Measurements from ENCODE around the gene TSHZ3. TPM values are rescaled to one million over a fixed set of nuclear protein-coding genes. Genes with fewer than 3 reads are reported as not detected.

Gene TSHZ3
- total RNA-seq, 1 experiment from 2014 or later: 0.05 TPM

DNA sequence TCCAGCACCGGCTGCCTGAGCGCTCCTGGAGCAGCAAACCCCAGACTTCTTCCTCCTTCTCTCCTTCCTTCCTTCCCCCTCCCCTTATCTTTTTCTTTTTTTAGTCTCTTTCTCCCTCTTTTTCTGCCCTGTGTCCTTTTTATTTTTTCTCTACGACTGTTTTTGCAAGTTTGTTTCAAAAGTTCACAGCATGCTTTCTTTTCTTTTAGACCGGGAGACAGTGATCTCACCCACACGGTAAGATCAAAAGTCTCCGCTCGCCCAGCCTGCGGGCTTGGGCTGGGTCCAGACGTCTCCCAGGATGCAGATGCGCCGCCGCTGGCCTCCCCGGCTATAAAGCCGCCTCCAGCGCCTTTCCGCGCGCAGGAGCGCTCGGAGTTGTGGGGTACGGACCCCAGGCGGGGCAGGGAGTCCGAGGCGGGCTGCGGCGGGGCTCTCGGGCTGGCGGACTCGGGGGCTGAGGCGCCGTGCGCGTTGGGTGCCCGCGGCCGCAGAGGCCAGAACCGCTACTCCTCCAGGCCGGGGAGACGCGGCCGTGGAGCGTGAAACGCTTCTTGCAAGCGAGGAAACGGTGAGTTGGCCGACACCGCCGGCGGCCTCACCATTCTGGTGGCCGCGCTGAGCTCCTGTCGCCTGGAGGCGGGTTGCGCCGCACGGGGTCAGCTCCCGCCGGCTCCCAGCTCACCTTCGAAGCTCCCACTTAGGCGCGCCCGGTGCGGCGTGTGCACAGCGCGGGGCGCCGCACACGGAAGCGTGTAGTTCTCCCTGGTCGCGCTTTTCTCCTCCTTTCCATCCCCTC, 2.0 kb upstream of the TSHZ3 start:
- Histone ChIP-seq H3K36me3 (ENCODE audit: control insufficient read depth in 1 of 2, insufficient read depth in 2 of 2, low read length in 2 of 2) (no peaks in the 10 kb centered on the region), H3K4me1 (ENCODE audit: control insufficient read depth in 1 of 2, insufficient read depth in 2 of 2, low read length in 2 of 2) (no peaks in the 10 kb centered on the region), H4K20me1 (ENCODE audit: insufficient read depth) (no peaks in the 10 kb centered on the region), H3K9me3 (ENCODE audit: control insufficient read depth in 1 of 2, insufficient read depth in 1 of 2, low read depth in 1 of 2, low read length in 2 of 2) (peaks cover 9 to 10% of the 10 kb centered on the region in 2 experiments; a peak in 2 of 4 replicates), H3K4me2 (ENCODE audit: low read length) (no peak overlapping the region), H3K79me2 (ENCODE audit: insufficient read depth, low read length) (no peaks in the 10 kb centered on the region), H3K4me3 (replicated peaks in 1 of 2; ENCODE audit: low read depth in 1 of 2, low read length in 2 of 2) (no peak overlapping the region), H3K9me2 (ENCODE audit: insufficient read depth) (no peaks in the 10 kb centered on the region), H3K9ac (ENCODE audit: low read length) (no peak overlapping the region), H3K27ac (ENCODE audit: low read depth, low read length) (no peak overlapping the region), H2AFZ (ENCODE audit: low read depth, low read length, poor library complexity, severe bottlenecking) (no peak overlapping the region), H3K27me3 (ENCODE audit: insufficient read depth, low read length) (no peaks in the 10 kb centered on the region)
- ChIA-PET POLR2A (no interaction called here), RAD21 (ENCODE audit: low non-redundant PET in 1 of 2, low total read pairs in 2 of 2, uncharacterized antibody in 2 of 2, unreplicated experiment in 2 of 2) (no interaction called here), CTCF (no interaction called here)
- TF ChIP-seq ELF1 (IDR thresholded peaks at IDR 0.05; ENCODE audit: borderline replicate concordance, low read depth): no peak
- TF ChIP-seq, protein P1, sequence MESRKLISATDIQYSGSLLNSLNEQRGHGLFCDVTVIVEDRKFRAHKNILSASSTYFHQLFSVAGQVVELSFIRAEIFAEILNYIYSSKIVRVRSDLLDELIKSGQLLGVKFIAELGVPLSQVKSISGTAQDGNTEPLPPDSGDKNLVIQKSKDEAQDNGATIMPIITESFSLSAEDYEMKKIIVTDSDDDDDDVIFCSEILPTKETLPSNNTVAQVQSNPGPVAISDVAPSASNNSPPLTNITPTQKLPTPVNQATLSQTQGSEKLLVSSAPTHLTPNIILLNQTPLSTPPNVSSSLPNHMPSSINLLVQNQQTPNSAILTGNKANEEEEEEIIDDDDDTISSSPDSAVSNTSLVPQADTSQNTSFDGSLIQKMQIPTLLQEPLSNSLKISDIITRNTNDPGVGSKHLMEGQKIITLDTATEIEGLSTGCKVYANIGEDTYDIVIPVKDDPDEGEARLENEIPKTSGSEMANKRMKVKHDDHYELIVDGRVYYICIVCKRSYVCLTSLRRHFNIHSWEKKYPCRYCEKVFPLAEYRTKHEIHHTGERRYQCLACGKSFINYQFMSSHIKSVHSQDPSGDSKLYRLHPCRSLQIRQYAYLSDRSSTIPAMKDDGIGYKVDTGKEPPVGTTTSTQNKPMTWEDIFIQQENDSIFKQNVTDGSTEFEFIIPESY (IDR thresholded peaks at IDR 0.05; ENCODE audit: extremely low read depth, insufficient replicate concordance, low read length): no peak
- TF ChIP-seq SIN3A (IDR thresholded peaks at IDR 0.05; ENCODE audit: low read depth): no peak
- TF ChIP-seq CEBPB (IDR thresholded peaks at IDR 0.05; ENCODE audit: low read depth): no peak
- no peak for TF ChIP-seq REST (IDR thresholded peaks at IDR 0.05; ENCODE audit: low read depth)
- TF ChIP-seq POLR2AphosphoS5 (IDR thresholded peaks at IDR 0.05; ENCODE audit: low read depth, low read length): no peak
- no peak for TF ChIP-seq RAD21 (IDR thresholded peaks at IDR 0.05; ENCODE audit: low read depth)
- no peak for TF ChIP-seq SRF (IDR thresholded peaks at IDR 0.05; ENCODE audit: low read depth)
- TF ChIP-seq ZNF274 (IDR thresholded peaks at IDR 0.05; ENCODE audit: low read depth, low read length): no peak
- TF ChIP-seq MAX (IDR thresholded peaks at IDR 0.05): no peak
- no peak for TF ChIP-seq POLR2A (IDR thresholded peaks at IDR 0.05; ENCODE audit: borderline replicate concordance, extremely low read depth, insufficient read depth, insufficient read length)
- TF ChIP-seq YY1 (IDR thresholded peaks at IDR 0.05; ENCODE audit: extremely low read depth, insufficient replicate concordance, low read depth, low read length): no peak
- TF ChIP-seq FOSL1 (IDR thresholded peaks at IDR 0.05; ENCODE audit: low read depth): no peak
- no TSS peak for BruUV-seq (replicated peaks)
- no peak for ATAC-seq
- intact Hi-C loops (cut with micrococcal nuclease): no loop called here
- DNase-seq (ENCODE audit: low read depth, low spot score): no peak

Data from HCT116 (cell line).